Stimulated activated memory B cell treated with anti-CD40 and anti-IgM and Interleukin-4, amounts not matched to agents 10 μg/mL and 1 μg/mL and 100 μg/mL, for 72 hours (primary cell): ENCODE measurements around the gene ZSWIM8.
A peak's percentile ranks its signal among the peaks of the same experiment; 100 is the strongest.

Experiments
- ATAC-seq: fragments of 150-1000 bp; cut with Tn5 transposase; 2 replicates; pipeline ENCODE4 v1.10.0; 2021
- H3K27ac Mint-ChIP-seq: one replicate; pipeline ENCODE4 v1.8.0; 2022; ENCODE audit warnings: mild to moderate bottlenecking, mixed read lengths
- H3K27me3 Mint-ChIP-seq: one replicate; pipeline ENCODE4 v1.8.0; 2022; ENCODE audit warnings: mixed read lengths
- H3K36me3 Mint-ChIP-seq: one replicate; pipeline ENCODE4 v1.8.0; 2022; ENCODE audit warnings: mixed read lengths
- H3K4me1 Mint-ChIP-seq: one replicate; pipeline ENCODE4 v1.8.0; 2022; ENCODE audit warnings: mixed read lengths
- H3K4me3 Mint-ChIP-seq: one replicate; pipeline ENCODE4 v1.8.0; 2022; ENCODE audit warnings: mild to moderate bottlenecking, moderate library complexity, mixed read lengths
- H3K9me3 Mint-ChIP-seq: one replicate; pipeline ENCODE4 v1.8.0; 2022; ENCODE audit warnings: mixed read lengths

ZSWIM8 gene

GRCh38 chr10:73837072-73837471 is 51.7 kb downstream of the ZSWIM8 start:
- no peak overlapping the region for H3K4me3 Mint-ChIP-seq
- no peaks in the 10 kb centered on the region for H3K27me3 Mint-ChIP-seq
- ATAC-seq, result no peak
- H3K4me1 Mint-ChIP-seq, result no peaks in the 10 kb centered on the region
- H3K36me3 Mint-ChIP-seq, result peaks cover 42% of the 10 kb centered on the region
- no peak overlapping the region for H3K27ac Mint-ChIP-seq
- H3K9me3 Mint-ChIP-seq, result no peaks in the 10 kb centered on the region

- Mint-ChIP-seq H3K27me3 (no peaks in the 10 kb centered on the region), H3K36me3 (peaks cover 48% of the 10 kb centered on the region), H3K4me1 (no peaks in the 10 kb centered on the region), H3K4me3 (no peak overlapping the region), H3K27ac (no peak overlapping the region), H3K9me3 (no peaks in the 10 kb centered on the region)
- no peak for ATAC-seq
These were observed 52.7 kb downstream of the ZSWIM8 start for GRCh38 chr10:73838008-73838567.

DNA sequence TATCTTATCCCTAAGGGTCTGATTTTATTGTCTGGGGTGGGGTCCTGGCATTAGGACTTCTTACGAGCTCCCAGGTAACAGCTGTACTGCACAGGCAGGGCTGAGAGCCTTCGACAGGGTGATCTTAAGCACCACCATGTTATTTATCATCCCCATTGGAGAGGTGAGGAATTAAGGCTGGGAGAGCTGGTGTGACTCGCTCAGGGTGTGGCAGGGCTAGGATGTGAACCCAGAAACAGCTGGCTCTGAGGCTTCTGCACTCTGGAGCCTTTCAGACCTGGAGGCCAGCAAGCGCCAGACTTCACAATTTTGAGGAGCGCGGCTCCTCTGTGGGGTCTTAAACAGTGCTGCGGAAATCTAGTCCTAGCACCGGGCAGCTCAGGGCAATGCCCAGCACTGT is 53.4 kb downstream of the ZSWIM8 start:
- Mint-ChIP-seq H3K4me1 (no peaks in the 10 kb centered on the region), H3K4me3 (no peak overlapping the region), H3K36me3 (peaks cover 53% of the 10 kb centered on the region), H3K27ac (no peak overlapping the region), H3K9me3 (no peaks in the 10 kb centered on the region), H3K27me3 (no peaks in the 10 kb centered on the region)
- no peak for ATAC-seq

DNA sequence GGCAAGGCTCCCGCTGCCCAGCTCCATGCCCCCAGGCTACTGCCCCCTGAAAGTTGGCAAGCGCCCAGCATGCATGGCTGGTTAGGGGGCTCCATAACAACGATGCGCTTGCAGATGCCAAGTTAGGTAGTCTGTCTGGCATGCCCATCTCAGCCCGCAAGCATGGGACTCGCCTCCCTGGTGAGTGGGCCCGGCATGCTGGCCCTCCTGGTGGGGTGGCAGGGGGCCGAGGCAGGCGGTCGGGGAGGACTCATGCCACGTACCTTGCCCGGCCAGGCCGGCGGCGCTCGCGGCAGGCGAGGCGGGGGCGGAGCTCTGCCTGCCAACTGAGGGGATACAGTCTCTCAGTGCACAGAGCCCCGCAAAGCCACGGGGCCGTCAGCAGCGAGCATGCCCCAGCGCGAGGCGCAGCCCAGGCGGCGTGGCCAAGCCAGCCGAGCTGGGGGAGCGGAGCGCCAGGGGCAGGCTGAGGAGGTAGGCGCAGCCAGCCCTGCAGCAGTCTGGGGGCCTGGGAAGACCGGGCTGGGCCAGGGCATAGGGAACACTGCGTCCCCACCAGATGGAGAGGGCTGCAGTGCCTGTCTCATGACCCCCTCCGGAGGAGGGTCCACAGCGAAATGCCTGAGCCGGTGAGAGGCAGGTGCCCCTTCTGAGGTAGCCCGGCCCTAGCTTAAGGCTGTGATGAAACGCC is 54.0 kb downstream of the ZSWIM8 start:
- no peaks in the 10 kb centered on the region for H3K9me3 Mint-ChIP-seq
- H3K27ac Mint-ChIP-seq, result no peak overlapping the region
- no peaks in the 10 kb centered on the region for H3K27me3 Mint-ChIP-seq
- no peak for ATAC-seq
- H3K36me3 Mint-ChIP-seq, result peaks cover 52% of the 10 kb centered on the region
- no peak overlapping the region for H3K4me3 Mint-ChIP-seq
- no peaks in the 10 kb centered on the region for H3K4me1 Mint-ChIP-seq

DNA sequence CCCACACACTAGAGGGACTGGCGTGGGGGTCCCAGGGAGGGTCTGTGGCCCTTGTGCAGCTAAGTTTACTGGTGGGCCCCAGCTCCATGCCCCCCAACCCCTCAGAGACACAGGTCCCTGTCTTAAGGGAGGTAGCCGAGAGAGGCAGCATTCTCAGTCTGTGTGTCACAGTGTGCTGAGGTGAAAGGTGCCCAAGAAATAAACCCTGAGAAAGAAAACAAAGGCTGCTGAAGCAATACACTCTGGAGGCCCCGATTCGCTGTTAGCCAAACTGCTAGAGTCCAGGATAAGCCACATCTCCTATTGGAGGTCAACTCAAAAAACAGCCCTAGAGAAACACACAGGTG is 54.6 kb downstream of the ZSWIM8 start:
- ATAC-seq, result no peak
- Mint-ChIP-seq H3K9me3 (no peaks in the 10 kb centered on the region), H3K36me3 (peaks cover 46% of the 10 kb centered on the region), H3K27ac (no peak overlapping the region), H3K4me3 (no peak overlapping the region), H3K27me3 (no peaks in the 10 kb centered on the region), H3K4me1 (no peaks in the 10 kb centered on the region)

DNA sequence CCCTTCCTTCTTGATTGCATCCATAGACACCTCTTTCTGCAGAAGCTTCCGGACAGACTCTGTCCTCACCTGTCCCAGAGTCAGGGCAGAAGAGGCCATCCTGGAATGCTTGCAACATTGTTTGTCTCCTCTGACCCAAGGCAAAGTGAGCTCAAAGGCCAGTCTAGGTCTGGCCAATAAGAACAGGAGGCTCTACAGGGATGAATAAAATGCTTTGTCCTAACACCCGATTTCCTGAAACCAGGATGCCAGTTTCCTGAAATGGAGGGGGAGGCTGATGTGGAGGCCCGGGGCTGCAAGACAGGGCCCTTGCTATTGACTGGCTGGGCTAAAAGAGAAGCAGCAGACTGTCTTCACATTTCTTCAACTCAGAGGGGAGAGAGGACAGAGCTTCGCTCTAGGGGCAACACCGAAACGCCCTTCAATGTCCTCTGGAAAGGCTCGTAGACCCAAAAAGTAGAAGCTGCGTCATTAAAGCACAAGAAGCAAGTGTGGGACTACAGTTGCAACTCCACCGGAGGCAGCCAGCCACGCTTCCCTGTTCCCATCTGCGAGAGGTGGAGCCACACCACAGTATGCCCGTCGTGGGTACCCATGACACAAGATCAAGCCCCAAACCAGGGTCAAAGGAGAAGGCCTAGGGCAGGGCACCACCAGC is 55.1 kb downstream of the ZSWIM8 start:
- Mint-ChIP-seq H3K27me3 (no peaks in the 10 kb centered on the region), H3K36me3 (peaks cover 46% of the 10 kb centered on the region), H3K4me3 (no peak overlapping the region), H3K9me3 (no peaks in the 10 kb centered on the region), H3K4me1 (no peaks in the 10 kb centered on the region), H3K27ac (no peak overlapping the region)
- no peak for ATAC-seq

- H3K27ac Mint-ChIP-seq, result no peak overlapping the region
- H3K4me3 Mint-ChIP-seq, result no peak overlapping the region
- no peaks in the 10 kb centered on the region for H3K27me3 Mint-ChIP-seq
- no peaks in the 10 kb centered on the region for H3K9me3 Mint-ChIP-seq
- ATAC-seq, result no peak
- H3K4me1 Mint-ChIP-seq, result no peaks in the 10 kb centered on the region
- peaks cover 46% of the 10 kb centered on the region for H3K36me3 Mint-ChIP-seq
These were observed 55.6 kb downstream of the ZSWIM8 start for GRCh38 chr10:73841061-73841421.

GRCh38 chr10:73841526-73842285 is 56.3 kb downstream of the ZSWIM8 start:
- no peaks in the 10 kb centered on the region for H3K27me3 Mint-ChIP-seq
- H3K9me3 Mint-ChIP-seq, result no peaks in the 10 kb centered on the region
- H3K27ac Mint-ChIP-seq, result no peak overlapping the region
- no peak overlapping the region for H3K4me3 Mint-ChIP-seq
- H3K36me3 Mint-ChIP-seq, result peaks cover 46% of the 10 kb centered on the region
- no peaks in the 10 kb centered on the region for H3K4me1 Mint-ChIP-seq
- ATAC-seq, result no peak

DNA sequence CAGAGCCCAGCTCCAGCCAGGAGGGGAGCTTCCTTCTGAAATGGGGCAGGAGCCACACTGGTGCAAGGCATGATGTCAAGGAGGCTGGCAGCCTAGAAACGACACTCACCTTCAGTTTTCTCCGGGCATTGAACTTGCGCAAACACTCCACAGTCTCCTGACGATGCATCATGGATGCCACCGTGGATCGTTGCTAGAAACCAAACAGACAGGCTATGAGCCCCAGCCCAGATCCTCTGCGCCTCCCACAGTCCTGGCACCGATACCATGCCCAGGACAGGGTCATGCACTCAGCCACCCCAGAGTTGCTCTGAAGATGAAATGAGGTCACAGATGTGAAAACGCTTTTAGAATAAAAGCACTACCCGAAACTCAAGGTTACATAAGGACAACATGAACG is 56.9 kb downstream of the ZSWIM8 start:
- Mint-ChIP-seq H3K4me1 (no peaks in the 10 kb centered on the region), H3K9me3 (no peaks in the 10 kb centered on the region), H3K27ac (no peak overlapping the region), H3K4me3 (no peak overlapping the region), H3K27me3 (no peaks in the 10 kb centered on the region), H3K36me3 (peaks cover 50% of the 10 kb centered on the region)
- no peak for ATAC-seq

- Mint-ChIP-seq H3K27ac (no peak overlapping the region), H3K27me3 (no peaks in the 10 kb centered on the region), H3K4me1 (no peaks in the 10 kb centered on the region), H3K36me3 (peaks cover 59% of the 10 kb centered on the region), H3K4me3 (no peak overlapping the region), H3K9me3 (no peaks in the 10 kb centered on the region)
- ATAC-seq, result no peak
These were observed 57.9 kb downstream of the ZSWIM8 start for GRCh38 chr10:73843261-73843660.

DNA sequence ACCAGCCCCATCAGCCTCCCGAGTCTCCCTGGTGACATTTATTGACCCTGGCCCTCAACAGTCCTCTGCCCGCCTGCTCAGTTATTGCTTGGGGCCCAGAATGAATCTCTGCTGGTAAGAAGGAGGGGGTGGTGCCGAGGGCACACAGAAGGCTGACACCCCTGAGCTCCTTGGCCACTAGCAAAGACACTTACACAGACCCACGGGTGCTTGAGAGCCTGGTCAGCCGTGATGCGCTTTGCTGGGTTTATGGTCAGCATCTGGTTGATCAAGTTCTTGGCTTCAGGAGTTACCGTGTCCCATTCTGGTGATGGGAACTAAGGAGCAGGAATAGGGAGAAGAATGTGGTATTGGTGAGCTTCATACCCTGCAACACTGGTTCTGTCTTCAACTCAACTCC is 61.6 kb downstream of the ZSWIM8 start:
- Mint-ChIP-seq H3K4me3 (no peak overlapping the region), H3K9me3 (no peaks in the 10 kb centered on the region), H3K27ac (no peak overlapping the region), H3K4me1 (peaks cover 12% of the 10 kb centered on the region), H3K36me3 (peaks cover 56% of the 10 kb centered on the region), H3K27me3 (no peaks in the 10 kb centered on the region)
- no peak for ATAC-seq

GRCh38 chr10:73848821-73849489 is 63.5 kb downstream of the ZSWIM8 start:
- ATAC-seq, result peak; percentile 100
- H3K36me3 Mint-ChIP-seq, result peaks cover 60% of the 10 kb centered on the region
- no peaks in the 10 kb centered on the region for H3K9me3 Mint-ChIP-seq
- H3K27ac Mint-ChIP-seq, result peak overlapping the region; percentile 70
- no peak overlapping the region for H3K4me3 Mint-ChIP-seq
- peaks cover 18% of the 10 kb centered on the region for H3K4me1 Mint-ChIP-seq
- H3K27me3 Mint-ChIP-seq, result no peaks in the 10 kb centered on the region

- ATAC-seq, result no peak
- Mint-ChIP-seq H3K27me3 (no peaks in the 10 kb centered on the region), H3K4me1 (peaks cover 18% of the 10 kb centered on the region), H3K9me3 (no peaks in the 10 kb centered on the region), H3K27ac (no peak overlapping the region), H3K4me3 (no peak overlapping the region), H3K36me3 (peaks cover 59% of the 10 kb centered on the region)
These were observed 64.8 kb downstream of the ZSWIM8 start for GRCh38 chr10:73850211-73850610.

GRCh38 chr10:73850863-73851461 is 65.6 kb downstream of the ZSWIM8 start:
- Mint-ChIP-seq H3K4me1 (peaks cover 18% of the 10 kb centered on the region), H3K27ac (no peak overlapping the region), H3K36me3 (peaks cover 58% of the 10 kb centered on the region), H3K4me3 (no peak overlapping the region), H3K9me3 (no peaks in the 10 kb centered on the region), H3K27me3 (no peaks in the 10 kb centered on the region)
- ATAC-seq, result no peak
